ENCODE results near the gene FBRSL1.

Gene FBRSL1

DNA sequence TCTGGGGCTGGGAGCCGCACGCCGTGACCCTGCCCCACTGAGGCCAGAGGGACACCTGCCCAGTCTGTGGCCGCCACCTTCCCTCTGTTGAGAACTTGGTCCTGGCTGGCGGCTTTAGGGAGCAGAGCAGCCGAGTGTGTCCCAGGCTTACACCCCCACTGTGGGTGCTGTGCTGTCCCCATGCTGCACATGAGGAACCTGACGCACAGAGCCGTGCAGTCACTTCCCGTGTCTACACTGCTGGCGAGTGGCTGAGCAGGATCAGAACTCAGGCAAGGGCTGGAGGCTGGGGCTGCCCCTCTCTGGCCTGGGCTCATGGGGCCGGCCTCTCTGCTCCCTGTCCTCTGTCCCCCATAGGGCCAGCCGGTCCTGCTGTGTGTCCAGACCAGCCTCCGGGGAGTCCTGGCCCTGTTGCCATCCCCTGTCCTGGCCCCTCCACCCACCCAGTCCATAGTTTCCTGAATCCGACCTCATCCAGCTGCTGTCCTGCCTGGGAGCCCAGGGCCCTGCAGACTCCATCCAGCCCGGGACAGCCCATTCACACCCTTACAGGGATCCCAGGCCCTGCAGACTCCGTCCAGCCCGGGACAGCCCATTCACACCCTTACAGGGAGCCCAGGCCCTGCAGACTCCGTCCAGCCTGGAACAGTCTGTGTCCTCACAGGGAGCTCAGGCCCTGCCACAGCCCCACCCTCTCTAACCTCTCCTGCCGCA is 10.3 kb downstream of the FBRSL1 start:
- no peak for DNase-seq

GRCh38 chr12:132500856-132501180 is 10.9 kb downstream of the FBRSL1 start:
- DNase-seq, result no peak

- no peak for DNase-seq
These were observed 11.4 kb downstream of the FBRSL1 start for GRCh38 chr12:132501204-132501940.

DNA sequence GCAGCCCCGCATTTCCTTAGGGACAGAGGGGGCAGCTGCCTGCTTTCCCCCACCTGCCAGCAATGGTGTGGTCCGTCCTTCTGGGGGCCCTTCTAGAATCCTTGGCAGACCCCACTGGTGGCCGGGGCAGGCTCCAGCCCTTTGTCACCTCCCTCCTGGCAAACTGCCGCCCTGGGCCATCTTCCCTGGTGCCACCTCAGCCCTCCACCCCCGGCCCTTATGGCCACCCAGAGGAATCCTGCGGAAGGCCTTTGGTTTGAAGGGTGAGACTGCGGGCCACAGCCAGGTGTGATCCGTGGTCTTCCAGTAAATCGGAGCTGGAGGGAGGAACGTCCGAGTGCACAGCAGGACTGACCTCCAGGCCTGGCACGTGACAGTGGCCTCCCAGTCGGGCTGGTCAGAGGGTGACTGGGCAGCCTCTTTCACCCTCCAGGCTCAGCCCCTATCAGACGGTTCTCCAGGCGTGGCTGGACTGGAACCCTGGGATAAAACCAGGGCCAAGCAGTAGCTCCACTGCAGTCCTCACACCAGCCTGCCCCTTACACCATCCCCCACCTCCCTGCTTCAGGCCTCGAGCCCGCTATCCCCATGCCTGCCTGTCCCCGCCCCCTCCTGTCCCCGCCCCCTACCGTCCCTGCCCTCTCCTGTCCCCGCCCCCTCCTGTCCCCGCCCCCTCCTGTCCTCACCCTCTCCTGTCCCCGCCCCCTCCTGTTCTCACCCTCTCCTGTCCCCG is 12.4 kb downstream of the FBRSL1 start:
- no peak for DNase-seq

DNA sequence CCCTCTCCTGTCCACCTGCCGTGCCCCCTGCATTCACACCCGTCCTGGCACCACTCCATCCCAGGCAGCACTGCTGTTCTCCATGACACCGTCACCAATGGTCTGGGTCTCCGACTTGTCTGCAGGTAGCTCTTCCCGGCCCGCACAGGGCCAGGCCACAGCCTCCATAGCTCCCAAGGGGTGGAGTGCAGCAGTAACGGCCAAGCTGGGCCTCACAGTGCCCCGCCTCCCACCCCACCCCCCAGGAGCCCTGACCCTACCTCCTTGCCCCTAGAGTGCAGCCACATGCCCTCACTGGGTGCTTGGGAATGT is 12.9 kb downstream of the FBRSL1 start:
- DNase-seq, result no peak

DNA sequence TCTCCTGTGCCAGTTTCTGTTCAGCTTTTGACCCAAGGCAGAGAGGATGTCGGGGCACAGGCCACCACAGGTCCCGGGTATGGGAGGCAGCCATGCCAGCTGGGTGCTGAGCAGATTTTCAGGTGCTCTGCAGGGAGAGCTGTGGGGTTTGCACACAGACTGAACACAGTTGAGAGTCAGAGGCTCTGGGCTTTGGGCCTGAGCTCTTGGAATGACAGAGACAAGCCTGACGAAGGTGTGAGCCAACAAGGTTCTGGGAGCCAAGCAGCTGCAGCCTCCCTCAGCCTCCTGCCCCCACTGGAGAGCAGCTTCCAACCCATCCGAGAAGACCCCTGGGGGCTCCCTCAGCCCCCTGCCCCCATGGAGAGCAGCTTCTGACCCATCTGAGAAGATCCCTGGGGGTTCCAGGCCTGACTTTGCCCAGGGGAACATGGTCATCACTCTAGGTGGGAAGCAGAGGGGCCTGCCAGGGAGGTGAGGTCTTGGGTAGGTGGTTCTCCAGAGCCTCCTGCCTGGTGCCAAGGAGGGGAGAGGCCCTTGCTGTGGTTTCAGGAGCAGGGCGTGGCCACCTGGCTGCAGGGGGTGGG is 13.8 kb downstream of the FBRSL1 start:
- DNase-seq, result no peak

- no peak for DNase-seq
These were observed 15.3 kb downstream of the FBRSL1 start for GRCh38 chr12:132505105-132505851.

DNA sequence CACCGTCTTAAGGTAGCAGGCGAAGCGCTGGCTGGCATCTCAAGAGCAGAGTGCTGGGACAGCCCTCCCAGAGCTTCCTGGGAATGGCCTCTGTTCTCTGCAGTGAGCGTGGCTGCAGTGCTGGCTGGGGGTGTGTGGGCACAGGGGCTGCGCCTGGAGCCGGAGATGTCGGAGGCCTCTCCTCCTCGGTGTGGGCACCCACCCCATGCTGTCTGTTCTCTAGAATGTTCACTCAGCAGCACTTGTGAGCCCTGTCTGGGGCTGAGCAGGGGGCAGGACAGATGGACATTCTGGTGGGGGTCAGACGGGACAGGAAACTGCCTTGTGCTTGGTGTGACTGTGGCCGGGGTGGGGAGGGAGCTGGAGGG is 15.9 kb downstream of the FBRSL1 start:
- no peak for DNase-seq

DNA sequence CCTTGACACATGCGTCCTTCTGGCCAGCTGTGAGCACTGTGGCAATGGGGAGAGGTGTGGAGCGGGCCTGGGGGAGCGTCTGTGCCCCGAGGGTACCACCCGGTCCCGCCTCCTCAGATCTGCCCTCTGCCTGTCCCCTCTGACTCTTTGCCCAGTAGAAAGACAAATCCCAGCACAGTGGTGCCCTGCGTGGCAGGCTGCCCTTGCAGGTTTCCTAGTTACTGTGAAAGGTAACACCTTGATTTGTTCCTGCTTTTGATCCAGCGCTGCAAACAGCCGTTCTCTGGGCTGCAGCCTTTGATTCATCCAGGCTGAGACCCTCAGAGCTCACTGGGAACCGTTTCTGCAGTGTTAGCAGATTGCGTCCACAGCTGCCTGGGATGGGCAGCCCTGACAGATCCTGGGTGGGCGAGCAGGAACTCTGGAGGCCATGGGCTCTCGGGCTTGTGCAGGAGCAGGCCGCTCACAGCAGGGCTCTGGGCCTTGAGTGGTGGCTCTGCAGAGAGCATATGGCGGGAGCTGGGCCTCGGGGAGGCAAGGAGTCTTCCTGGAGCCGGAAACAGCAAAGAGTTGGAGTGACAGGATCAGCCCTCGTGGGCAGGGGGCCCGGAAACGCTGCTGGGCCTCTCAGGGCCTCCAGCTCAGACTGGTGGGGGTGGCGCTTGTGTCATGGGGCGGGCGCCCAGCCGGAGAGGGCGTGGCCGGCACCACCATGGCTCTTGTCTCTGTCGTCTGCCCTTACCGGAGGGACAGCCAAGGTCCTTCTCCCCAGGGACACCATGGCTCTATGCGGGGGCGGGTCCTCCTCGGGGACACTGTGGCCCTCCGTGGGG is 16.6 kb downstream of the FBRSL1 start:
- DNase-seq, result peak; percentile 76

DNA sequence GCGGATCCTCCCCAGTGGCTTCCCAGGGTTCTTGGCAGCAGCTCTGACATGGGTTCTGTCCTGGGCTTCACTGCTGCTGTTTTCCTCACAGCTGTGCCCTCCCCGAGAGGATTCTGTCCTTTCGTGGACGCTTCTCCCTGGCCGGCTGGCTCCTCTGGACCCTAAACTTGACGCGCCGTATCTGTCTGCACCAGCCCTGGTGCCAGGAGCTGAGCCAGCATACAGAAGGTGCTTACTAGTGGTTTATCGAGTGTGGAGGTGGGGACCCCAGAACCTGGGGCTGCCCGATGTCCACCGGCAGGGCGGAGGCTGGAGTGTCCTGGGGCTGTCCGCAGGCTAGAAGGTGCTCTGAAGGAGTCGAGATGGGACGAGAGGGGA is 17.2 kb downstream of the FBRSL1 start:
- DNase-seq, result no peak

- no peak for DNase-seq
These were observed 17.9 kb downstream of the FBRSL1 start for GRCh38 chr12:132507656-132508490.

GRCh38 chr12:132508491-132508740 is 18.5 kb downstream of the FBRSL1 start:
- DNase-seq, result no peak

GRCh38 chr12:132508860-132509732 is 19.1 kb downstream of the FBRSL1 start:
- no peak for DNase-seq

DNA sequence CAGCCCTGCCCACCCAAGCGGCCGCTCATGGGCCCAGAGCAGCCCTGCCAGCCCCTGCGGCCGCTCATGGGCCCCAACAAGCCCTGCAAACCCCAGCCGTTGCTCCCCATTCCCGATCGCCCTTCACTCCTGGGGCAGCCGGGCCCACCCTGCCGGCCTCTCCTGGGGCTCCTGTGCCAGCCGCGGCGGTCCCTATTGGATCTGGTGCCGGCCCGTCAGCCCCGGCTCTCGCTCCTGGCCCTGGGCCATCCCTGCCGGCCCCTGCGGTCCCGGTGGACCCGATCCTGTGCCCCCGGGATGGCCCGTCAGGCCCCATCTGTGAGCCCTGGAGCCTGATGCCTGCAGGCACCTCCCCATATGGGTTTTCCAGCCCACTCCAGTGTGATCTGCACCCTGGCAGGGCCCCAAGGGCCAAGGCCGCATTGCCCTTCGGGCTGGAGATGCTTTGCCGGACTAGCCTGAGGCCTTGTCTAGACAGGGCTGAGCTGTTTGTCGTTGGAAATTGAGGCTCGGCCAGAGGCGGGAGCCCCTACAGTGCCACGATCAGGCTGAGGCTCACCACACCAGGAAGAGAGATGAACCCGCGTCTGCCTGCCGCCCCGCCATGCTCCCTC is 20.3 kb downstream of the FBRSL1 start:
- DNase-seq, result no peak

DNA sequence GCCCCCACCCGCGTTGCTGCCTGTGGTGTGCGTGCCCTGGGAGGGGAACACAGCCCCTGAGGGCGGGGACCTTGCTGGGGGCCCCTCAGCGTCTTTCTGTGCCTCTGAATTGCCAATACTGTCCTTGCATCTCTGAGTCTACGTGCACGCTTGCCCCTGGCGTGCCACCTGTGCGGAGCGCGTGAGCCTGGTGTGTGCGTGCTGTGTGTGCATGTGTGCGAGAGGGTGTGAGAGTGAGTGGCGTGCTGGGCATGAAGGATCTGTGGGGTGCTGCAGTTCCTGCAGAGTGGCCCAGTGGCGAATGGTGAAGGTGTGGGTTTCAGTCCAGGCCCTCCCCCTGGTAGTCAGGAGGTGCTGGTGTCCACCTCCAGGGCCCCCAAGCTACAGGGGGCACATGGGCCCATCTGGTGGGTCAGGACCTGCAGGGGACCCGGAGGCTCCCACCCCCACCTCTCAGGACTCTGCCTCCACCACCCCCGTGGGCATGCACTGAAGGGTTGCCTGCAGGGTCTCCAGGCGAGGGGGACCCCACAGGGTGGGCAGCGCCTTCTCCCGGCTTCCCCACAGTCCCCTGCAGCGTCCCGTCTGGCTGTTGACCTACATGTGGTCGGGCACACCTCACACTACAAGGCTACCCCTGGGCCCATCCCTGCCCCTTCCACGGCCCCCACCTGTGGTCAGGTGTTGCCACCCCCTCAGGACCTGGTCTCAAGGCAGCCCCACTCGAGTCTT is 21.0 kb downstream of the FBRSL1 start:
- no peak for DNase-seq

DNA sequence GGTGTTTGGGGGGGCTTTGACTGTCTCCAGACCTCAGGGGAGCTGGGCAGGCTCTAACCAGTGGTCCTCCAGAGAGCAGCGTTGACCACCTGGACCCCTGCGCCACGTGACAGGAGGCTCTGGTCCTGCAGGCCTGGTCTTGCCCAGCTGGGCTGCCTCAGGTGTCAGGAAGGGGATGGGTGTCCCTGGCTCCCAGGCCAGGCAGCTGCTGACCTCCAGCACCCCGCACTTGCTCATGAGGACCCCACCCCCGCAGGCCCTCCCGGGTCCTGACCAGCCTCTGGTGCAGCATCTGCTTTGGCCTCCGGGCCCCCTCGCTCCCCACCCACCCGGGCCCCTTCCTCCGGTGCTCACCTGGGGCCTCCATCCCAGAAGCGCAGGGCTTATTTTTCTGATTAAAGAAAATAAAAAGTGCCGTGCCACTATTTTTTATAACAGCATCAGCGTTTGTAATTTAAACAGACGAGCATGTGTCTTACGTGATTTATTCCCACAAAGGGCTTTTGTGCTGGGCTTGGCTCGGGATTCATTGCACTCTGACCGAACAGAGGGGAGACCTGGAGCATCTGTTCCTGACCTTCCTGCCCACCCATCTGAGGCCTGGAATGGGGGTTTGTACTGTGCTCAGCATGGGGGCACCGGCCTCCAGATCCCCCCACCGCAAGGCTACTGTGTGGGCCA is 21.7 kb downstream of the FBRSL1 start:
- DNase-seq, result no peak

DNA sequence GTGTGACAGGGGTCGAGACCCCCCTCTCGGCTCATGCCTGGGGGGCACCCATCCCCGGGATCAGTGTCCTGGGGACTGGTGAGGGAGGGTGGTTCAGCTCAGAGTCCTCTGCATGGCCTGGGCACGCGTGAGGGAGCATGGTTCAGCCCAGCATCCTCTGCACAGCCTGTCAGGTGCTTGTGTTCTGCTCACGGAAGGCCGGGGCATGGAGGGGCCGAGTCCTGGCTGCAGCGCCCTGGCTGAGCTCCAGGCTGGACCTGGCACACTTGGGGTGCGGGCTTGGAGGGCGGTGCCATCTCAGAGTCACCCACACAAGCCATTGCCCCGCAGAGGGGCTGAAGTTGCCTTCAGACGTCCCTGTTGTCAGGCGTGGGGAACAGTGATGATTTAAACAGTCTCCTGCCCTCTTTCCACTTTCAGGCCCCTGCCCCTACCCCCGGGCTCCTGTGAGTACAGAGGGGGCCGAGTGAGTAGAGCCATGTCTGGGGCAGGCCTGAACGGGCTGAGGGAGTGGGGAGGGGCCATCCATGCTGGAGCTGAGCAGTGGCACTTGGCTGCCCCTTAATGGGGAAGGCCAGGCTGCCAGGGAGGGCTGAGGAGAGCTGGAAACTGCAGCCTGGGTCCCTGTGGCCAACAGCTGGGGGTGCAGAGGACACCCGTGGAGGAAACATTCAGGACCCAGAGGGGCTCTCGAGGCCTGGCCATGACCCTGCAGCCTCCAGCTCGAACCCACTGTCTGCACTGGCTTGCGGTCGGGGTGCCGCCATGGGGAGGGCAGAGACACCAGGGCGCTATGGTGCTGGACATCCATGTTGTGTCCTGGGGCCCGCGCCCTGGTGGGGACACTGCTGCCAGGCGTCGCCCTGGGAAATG is 22.5 kb downstream of the FBRSL1 start:
- DNase-seq, result no peak

- DNase-seq, result no peak
These were observed 23.1 kb downstream of the FBRSL1 start for GRCh38 chr12:132513070-132513398.

All from retina (tissue), 1 donor.